Fibroblast of gingiva (primary cell): ENCODE data around the gene LHX6.

ENCODE experiments used
- DNase-seq: peaks from one replicate; pipeline ENCODE4 v3.0.0-alpha.2; 2011; ENCODE audit warnings: low read depth

Gene LHX6

GRCh38 chr9:122191584-122191983 is 37.2 kb downstream of the LHX6 start:
- DNase-seq = no peak

- no peak for DNase-seq
These were observed 38.0 kb downstream of the LHX6 start for GRCh38 chr9:122190597-122191381.

GRCh38 chr9:122188369-122188768 is 40.4 kb downstream of the LHX6 start:
- no peak for DNase-seq

- DNase-seq = no peak
These were observed 41.8 kb downstream of the LHX6 start for GRCh38 chr9:122186777-122187470.

- DNase-seq = no peak
These were observed 42.5 kb downstream of the LHX6 start for GRCh38 chr9:122186301-122186700.

GRCh38 chr9:122184551-122184950 is 44.2 kb downstream of the LHX6 start:
- no peak for DNase-seq

GRCh38 chr9:122183501-122183900 is 45.3 kb downstream of the LHX6 start:
- DNase-seq = no peak

GRCh38 chr9:122180633-122181032 is 48.1 kb downstream of the LHX6 start:
- peak; percentile 32 for DNase-seq

- no peak for DNase-seq
These were observed 49.1 kb downstream of the LHX6 start for GRCh38 chr9:122179690-122180074.

- DNase-seq = no peak
These were observed 49.6 kb downstream of the LHX6 start for GRCh38 chr9:122179054-122179689.

- no peak for DNase-seq
These were observed 51.8 kb downstream of the LHX6 start for GRCh38 chr9:122176916-122177315.

- DNase-seq = no peak
These were observed 55.1 kb downstream of the LHX6 start for GRCh38 chr9:122173670-122174069.

- no peak for DNase-seq
These were observed 56.6 kb downstream of the LHX6 start for GRCh38 chr9:122172131-122172530.

GRCh38 chr9:122168356-122168755 is 60.4 kb downstream of the LHX6 start:
- no peak for DNase-seq

- DNase-seq = no peak
These were observed 64.5 kb downstream of the LHX6 start for GRCh38 chr9:122164286-122164685.

GRCh38 chr9:122162415-122162814 is 66.3 kb downstream of the LHX6 start:
- DNase-seq = no peak

- DNase-seq = no peak
These were observed 68.9 kb downstream of the LHX6 start for GRCh38 chr9:122159925-122160246.

- DNase-seq = peak; percentile 93
These were observed 69.5 kb downstream of the LHX6 start, which contains the start of the genes MORN5 and NDUFA8 for GRCh38 chr9:122159026-122159924. Gene MORN5 (plus strand): TSS chr9:122159908. CDS start chr9:122159973, 65 bp downstream. Gene NDUFA8 (minus strand): TSS chr9:122159779. CDS start chr9:122159677, 102 bp downstream.

GRCh38 chr9:122158202-122158601 is 70.6 kb downstream of the LHX6 start:
- DNase-seq = peak; percentile 30

GRCh38 chr9:122155796-122156195 is 73.0 kb downstream of the LHX6 start:
- DNase-seq = no peak
